T-helper 2 cell treated with Interferon-gamma antibody and Interleukin-4, amounts not matched to agents 100 ng/mL and 5 ng/mL, for 36 hours (primary cell): ENCODE results near the gene SLC8A3. TPM values are rescaled to one million over a fixed set of nuclear protein-coding genes. Genes with fewer than 3 reads are reported as not detected.

Experiments
- intact Hi-C: fragments of 100-400 bp; cut with micrococcal nuclease; formaldehyde crosslinking; loops from one replicate; pipeline ENCODE4 v1.15.1; 2023
- total RNA-seq: library from RNA; stranded (reverse); gene quantifications from 2 replicates; pipeline ENCODE4 v1.2.3, GENCODE V29; 2022

Gene SLC8A3
- total RNA-seq, 1 donor from 2014 or later, result 0.05 TPM

DNA sequence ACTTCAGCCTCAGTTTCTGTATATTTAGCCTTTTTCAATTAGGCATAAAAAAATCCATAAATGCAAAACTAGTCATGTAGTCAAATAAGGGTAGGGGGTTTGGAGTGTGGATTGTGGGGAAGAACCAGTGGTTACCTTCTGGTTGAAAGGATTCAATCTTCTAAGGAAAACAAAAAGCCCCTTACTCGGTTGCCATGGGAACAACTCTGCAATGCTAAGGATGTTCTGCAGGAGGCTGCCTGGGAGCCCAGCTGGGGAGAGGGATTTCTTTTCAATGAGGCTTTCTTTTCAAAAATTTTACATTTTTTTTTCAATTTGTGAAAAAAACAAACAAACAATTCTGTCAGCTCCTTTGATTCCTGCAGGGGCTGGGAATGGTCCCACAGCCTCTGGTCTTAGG is 67.2 kb downstream of the SLC8A3 start:
- intact Hi-C loops, result no loop called here

DNA sequence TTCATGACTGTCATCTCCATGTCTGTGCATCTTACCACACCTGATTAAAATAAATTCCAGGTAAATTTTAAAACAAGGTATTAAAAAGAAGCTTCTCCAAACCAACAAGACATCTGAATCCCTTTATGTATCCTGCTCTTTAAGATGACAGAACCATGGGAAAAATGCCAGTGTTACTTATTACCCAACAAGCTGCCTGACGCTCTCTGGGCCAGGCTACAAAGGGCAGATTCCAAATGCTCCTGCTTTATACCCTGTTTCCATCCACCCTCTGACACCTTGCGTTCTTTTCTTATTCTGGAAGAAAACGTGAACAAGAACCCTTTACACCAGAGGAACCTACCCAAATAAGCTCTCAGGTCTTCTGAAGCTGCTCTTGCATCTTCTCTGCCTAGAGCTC is 70.7 kb downstream of the SLC8A3 start:
- intact Hi-C loops, result no loop called here

DNA sequence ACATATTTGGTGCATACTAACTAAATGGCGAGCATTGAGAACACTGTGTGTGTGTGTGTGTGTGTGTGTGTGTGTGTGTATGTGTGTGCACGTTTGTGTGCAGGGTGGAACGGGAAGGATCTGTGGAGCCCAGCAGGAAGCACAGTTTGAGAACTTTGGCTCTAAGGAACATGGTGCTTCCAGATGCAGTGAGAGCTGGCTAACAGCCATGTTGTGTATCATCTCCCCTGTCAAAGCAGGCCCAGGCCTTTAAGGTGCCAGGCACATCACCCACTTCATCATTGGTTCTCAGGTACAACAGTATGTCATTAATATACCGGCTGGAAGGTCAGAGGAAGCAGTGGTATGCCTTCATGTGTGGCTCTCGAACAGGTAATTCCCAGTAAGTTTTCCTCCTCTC is 72.5 kb downstream of the SLC8A3 start:
- intact Hi-C loops, result no loop called here

DNA sequence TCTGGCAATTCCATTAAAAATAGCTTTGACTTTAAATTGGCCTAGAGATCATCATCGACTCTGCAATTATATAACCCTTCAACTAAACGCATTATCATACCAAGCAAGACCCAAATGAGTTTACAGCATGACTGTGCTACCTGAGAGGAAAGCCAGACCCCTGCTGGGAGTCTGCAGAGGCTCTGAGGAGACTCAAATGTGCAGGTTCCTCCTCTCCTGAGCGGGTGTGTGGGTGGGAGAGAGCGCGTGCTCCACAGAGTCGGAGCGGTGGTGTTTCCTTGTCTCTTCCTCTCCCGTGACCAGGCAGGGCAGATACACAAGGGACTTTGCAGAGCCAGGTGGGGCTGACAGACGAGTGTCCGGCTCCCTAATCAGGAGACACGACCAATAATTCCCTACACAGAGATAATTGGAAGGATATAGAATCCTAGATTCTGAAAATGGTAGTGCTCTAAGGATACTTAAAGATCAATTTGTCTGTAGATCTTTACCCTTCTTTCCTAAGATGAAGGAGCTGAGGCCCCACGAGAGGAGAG is 74.1 kb downstream of the SLC8A3 start:
- intact Hi-C loops, result no loop called here

DNA sequence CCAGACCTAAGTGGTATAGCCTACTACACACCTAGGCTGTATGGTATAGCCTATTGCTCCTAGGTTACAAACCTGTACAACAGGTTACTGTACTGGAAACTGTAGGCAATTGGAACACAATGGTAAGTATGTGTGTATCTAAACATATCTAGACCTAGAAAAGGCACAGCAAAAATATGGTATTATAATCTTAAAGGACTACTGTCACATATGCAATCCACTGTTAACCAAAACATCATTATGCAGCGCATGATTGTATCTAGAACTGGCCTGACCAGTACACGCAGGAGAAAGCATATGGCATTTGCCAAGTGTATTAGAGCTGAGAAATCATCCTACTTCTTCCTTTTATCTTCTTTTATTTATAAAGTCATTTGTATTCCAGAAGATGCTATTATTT is 75.5 kb downstream of the SLC8A3 start:
- intact Hi-C loops, result no loop called here

DNA sequence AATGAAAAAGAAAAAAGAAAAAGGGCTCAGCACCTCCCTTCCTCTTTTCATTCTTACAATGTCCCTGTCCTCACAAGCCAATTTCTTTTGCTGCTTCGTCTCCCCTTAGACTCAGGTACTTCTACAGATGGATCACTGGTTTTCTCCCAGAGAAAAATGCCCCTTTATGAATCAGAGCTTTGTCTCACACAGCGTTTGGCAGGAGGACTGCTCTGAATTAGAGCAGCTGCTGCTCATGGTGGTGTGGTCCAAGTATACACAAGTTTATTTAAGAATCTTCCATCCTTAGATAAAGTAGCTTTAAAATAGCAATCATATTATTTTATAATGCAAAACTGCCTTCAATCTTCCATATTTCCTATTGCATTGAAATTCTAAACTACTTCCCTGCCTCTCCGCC is 80.3 kb downstream of the SLC8A3 start:
- intact Hi-C loops, result no loop called here

DNA sequence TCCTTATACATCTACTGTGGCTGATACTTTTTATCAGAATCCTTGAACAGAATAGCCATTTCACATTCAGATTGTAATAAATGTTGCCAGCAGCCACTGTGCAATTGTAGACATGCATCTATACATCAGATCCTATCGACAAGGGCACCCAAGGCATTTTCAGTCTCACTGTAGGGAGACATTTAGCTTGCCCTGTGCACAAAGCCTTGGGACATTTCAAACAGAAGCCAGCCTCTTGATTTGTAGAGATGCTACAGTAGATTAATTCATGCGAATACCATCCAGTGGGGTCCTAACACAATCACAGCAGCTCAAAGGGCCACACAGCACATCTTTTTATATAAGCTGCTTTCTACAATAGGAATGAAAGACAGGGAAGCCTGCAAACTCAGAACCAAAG is 81.4 kb downstream of the SLC8A3 start:
- intact Hi-C loops, result no loop called here

DNA sequence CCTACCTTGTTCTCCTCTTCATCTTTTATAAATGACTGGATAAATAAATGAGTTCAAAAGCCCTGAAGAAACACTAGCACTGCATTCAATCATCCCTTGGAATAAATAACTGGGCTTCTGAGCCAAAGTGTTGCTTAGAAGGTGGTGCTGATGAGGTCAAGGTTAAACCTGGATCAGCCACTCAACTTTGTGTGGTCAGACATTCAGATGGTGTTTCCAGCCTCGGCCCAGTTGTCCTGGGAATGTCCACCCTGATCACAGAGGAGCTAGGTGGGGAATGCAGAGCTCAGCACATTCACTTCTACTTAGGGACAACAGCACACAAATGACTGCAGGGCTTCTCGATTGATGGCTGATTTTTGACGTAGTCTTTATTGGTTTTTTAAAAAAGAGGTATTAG is 88.7 kb downstream of the SLC8A3 start:
- intact Hi-C loops, result no loop called here

DNA sequence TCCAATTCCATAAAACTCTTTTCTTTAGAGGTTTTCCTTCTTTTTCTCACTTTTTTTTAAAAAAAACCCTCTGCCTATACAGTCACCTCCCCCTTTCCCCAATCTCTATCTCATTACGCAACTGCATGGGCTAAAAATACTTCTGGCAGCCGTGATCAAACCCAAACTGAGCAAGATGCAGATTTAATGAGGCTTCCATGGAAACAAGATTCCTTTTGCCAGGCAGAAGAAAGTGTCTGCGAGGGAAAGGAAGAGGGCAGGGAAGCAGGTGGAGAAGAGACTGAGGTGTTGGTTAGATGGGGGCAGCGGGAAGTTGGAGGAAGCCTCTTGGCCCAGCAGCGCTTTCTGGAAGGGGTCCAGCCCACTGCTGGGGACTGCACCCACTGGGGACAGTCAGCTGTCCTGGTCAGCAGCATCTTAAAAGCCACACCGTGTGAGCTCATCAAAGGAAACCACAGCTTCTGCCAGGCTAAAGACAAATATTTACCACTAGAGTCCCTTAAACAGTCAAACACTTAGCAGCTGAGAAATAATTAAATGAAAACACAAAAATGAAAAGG is 90.4 kb downstream of the SLC8A3 start:
- intact Hi-C loops, result no loop called here

DNA sequence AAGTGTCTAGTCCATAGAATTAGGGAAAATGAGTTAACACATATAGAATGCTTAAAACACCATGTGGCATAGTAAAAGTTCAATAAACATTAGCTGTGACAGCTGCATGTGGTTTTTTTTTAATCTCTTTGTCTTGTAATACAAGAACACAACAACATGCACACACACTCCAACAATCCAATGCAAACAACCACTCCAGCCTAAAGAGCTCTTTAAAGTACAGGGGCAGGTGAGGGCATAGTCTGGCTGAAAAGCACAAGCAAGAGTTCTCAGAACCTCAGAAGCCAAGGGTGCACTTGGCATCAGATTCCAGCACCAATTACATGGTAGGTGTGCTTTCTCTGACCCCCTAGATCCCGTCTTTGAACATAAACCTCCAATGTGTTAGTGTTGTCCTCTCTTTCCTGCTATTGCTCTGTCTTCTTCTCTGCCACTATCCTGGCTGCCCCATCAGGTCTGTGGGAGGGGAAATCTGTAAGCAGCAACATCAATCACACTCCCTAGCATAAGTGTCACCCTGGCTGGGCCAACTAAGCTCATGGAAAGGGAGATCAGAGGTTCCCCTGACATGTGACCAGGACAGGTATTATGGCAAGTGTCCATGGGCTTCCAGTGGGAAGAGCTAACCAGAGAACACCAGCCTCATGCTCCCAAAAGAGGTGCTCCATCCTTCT is 91.0 kb downstream of the SLC8A3 start:
- intact Hi-C loops, result no loop called here

DNA sequence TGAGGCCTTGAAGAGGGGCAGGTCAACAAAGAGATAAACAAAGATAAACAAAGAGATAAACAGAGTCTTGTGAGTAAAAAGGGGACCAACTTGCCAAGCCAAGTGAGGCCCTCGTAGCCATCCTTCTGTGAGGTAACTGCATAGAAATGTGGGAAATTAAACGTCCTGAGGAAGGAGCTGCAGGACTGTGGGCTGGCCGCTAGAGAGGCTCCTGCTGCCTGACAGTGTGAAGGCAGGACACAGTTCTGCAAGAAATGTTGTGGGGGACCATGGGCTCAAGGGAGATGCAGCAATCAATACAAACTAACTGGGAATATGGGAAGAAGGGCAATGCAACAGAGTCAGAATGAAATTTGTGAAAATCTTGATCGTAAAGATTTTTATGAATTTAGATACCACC is 91.9 kb downstream of the SLC8A3 start:
- intact Hi-C loops, result no loop called here

DNA sequence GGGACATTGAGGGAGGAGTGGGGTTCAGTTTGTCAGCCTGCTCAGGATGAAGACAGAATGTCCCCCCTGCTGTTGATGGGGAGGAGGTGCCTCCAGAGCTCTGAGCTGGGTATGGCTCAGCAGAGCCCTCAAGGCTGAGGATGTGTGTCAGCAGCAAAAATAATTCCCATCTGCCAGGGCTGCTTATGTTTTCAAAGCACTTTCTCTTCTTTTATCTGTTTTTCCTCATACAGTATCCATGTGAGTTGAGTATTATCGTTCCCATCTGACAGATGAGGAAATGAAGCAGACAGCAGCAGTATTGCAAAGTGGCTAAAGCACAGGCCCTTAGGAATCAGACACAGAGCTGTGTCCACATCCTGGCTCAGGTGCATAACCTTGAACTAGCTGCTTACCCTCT is 94.1 kb downstream of the SLC8A3 start:
- intact Hi-C loops, result no loop called here

DNA sequence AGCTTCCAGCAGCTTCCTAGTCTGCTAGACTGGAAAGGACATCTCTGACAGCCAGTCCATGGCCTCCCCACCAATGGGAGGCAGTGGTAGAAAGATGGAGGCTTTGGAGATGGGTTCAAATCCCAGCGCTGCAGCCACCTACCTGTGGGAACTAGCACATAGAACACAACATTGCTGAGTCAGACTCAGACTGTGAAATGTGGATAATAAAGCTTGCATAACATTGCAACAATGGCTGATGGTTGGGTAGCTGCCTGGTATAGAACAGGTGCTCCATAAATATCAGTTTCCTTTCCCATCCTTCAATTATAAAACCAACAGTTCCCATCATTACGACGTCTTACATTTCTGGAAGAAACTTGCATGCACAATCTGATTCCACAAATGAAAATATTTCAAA is 94.6 kb downstream of the SLC8A3 start:
- intact Hi-C loops, result no loop called here

DNA sequence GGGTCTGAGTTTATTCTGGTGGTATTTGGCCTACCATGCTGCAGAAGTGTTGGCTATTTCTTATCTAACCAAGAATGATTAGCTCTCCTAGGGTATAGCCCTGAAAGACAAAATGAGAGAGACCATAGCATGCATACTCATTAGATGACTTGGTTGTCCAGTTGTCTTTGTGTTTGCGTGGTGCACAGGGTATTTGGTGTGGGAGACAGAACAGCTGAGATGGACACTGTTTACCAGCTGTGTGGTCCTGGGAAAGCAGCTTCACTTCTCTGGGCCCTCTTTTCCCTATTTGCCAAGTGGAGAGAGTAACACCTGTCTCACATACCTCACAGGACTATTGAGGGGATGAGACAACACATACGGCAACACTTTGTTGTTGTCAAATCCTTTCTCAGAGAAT is 95.6 kb downstream of the SLC8A3 start:
- intact Hi-C loops, result no loop called here

DNA sequence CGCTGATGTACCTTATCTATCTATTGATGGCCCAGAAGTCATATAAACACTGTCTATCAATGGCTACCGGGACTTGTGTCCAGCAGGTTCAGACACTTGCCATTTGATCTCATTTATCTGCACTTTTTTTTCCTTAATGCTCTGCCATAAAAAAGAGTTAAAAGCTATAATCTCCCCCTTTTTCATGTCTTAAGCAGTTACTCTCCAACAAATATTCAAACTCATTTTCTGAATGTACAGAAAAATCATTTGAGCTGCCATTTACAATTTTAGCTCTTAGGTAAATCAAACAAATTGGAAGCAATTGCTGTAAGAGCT is 101.4 kb downstream of the SLC8A3 start:
- intact Hi-C loops, result loop anchor here (5.0 kb wide), 1 partner anchor 480 kb away; no protein-coding TSS in a partner anchor

DNA sequence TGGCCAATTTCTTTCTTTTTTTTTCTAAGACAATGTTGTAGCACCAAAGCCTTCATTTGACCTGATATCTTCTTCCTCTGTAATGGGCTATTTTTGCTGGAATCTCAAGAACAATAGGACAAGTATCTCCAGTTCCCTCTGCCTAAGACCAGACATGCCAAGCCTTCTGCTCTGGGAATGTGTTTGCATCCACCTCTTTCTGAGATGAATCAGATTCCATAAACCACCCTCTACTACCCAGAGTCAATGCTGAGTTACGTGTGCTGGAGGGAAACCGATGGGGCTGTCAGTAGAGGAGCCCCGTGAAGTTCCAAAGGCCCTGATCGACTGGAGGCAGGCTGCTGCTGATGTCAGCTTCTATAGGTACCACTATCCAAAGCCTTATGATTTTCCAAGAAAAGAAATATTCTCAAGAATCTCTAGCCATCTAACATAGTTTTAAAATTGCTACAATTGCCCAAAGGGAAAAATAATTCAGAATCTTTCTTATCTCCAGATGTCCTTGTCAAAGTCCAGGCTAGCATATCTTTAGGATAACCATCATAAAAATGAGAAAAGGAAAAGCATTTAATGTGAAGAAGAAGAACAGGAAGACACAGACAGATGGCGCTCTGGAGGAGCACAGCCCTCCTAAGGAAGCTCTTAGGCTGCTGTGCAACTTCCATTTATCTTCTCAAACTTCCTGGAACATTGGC is 101.9 kb downstream of the SLC8A3 start:
- intact Hi-C loops, result loop anchor here (5.0 kb wide), 1 partner anchor 480 kb away; no protein-coding TSS in a partner anchor

DNA sequence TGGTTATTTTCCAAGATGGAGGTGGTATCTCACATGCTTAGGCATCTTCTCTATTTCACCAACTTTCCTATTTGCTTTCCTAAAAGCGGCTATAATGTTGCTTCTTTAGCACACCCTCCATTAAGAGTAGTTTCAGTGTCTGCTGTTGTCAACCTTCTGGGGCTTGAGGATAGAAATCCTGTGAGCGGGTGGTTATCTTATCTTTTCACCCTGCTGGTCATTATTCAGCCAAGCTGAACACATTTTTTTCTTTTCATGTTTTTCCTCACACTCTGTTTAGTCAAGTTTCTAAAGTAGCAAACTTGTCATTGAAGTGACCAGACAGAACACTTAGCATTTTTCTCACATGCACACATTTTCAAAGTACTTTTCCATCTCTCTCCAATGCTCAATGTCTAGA is 104.5 kb downstream of the SLC8A3 start:
- intact Hi-C loops, result no loop called here

DNA sequence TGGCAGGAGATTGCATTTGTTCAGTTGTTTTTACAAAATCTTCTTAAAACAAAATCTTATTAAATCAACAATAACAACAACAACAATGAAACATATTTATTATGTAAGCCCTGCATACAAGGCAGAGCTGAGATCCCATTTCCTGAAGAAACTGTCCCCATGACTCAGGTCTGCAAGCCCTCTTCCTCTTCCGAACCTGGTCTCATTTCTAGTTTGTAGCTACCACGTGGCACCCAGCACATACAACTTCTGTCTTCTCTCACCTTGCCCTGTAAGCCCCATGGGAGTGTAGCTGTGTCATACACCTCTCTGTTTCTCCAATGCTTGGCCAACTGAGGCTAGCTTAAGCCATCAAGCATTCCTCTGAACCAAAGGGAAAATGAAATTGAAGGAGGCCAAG is 106.4 kb downstream of the SLC8A3 start:
- intact Hi-C loops, result no loop called here

DNA sequence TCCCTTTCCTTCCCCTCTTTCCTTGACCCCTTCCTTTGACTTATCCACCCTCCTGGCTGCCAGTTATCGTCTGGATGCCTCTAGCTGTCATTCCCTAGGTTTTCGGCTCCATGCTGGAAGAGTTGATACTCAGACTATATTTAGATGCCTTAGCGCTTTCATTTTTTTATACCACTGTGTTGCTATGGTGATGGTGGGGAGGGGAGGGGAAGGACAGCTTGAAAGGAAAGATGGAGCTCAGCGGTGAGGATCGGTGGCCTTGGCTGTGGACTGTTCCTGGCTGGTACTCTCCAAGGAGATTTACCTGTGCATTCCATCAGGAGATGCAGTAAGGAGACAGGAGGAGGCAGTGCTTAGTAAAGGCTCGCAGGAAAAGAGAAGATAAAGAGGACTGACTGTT is 108.7 kb downstream of the SLC8A3 start:
- intact Hi-C loops, result no loop called here

DNA sequence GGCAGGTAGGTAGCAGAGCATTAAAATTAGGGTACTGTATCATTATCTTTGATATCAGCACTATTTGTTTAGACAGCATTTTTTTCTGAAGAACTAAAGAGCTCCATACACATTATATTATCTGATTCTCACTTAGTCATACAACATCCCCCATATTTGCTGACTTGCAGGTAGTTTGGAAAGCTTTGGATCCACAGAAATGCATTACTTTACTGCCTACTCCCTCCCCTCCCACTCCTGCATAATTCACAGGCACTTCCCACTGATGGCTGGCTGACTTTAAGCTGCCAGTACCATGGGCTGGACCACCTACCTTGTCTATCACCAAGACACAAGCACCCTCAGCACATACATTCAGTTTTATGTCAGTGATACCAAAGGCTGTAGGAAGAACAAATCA is 110.4 kb downstream of the SLC8A3 start:
- intact Hi-C loops, result no loop called here

DNA sequence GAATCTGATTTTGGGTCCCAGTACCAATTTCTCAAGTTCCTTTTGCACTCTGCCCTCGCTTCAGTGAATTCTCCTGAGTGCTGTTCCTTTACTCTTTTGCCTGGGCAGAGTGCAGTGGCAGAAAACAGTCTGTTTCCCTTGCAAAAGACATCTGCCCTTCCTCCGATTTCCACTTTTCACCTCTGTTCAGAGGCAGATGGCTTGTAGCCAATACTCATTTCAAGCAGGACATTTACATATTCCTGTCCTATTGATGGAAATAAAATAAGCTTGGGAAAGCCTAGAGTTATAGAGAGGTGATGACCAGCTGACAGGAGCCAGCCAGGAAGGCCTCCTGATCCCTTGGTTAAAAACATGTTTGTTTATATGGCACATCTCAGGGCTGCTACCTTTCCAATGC is 111.0 kb downstream of the SLC8A3 start:
- intact Hi-C loops, result no loop called here

DNA sequence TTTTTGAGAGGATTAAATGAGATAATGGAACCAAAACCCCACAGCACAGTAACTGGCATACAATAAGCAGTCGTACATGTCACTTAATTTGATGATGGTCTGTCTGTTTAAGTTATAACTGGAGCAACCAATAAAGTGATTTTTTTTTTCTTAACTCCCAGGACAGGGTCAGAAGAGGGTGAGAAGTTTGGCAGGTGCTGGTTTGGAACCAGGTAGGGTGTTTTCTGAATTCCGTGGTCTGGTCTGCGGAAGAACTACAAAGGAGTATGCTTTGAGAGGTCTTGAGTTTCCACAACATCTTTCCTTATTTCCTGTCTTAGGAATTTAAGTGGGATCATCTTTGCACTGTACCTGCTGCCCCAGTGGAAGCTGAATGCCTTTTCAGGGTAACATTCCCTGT is 111.7 kb downstream of the SLC8A3 start:
- intact Hi-C loops, result no loop called here
